GM13977 (cell line): ENCODE data around the gene SNX24.

Experiments
- DNase-seq: peaks from one replicate; pipeline ENCODE4 v3.0.0; 2012; ENCODE audit warnings: low spot score
- CTCF ChIP-seq: IDR thresholded peaks from 2 replicates; pipeline ENCODE4 v1.5.1; 2012; ENCODE audit warnings: mild to moderate bottlenecking, control low read depth; ENCODE audit not compliant: insufficient read depth; ENCODE audit errors: extremely low read depth, missing control alignments
- in situ Hi-C: fragments of 300-500 bp; cut with MboI; formaldehyde crosslinking; loops from one replicate; pipeline ENCODE4 v1.12.0; 2022; ENCODE audit warnings: low sequenced_read_pairs, low pct_unique_long_range_greater_than_20kb, mixed read lengths, inconsistent platforms; ENCODE audit not compliant: unreplicated experiment

SNX24 gene

GRCh38 chr5:122947772-122948171 is 102.4 kb downstream of the SNX24 start:
- in situ Hi-C loops: no loop called here
- TF ChIP-seq CTCF: no peak
- DNase-seq: no peak

GRCh38 chr5:122948319-122948718 is 102.9 kb downstream of the SNX24 start:
- in situ Hi-C loops: no loop called here
- no peak for TF ChIP-seq CTCF
- DNase-seq: no peak

- no peak for DNase-seq
- in situ Hi-C loops: no loop called here
- TF ChIP-seq CTCF: no peak
Observed at GRCh38 chr5:122951658-122952057, 106.2 kb downstream of the SNX24 start.

- in situ Hi-C loops: no loop called here
- DNase-seq: no peak
- TF ChIP-seq CTCF: no peak
Observed at GRCh38 chr5:122954719-122955118, 109.3 kb downstream of the SNX24 start.

- no peak for TF ChIP-seq CTCF
- in situ Hi-C loops: no loop called here
- DNase-seq: no peak
Observed at GRCh38 chr5:122957457-122957856, 112.0 kb downstream of the SNX24 start.

- TF ChIP-seq CTCF: no peak
- in situ Hi-C loops: no loop called here
- no peak for DNase-seq
Observed at GRCh38 chr5:122959740-122960445, 114.5 kb downstream of the SNX24 start.
